GM21367 (cell line): ENCODE data around the gene CAND1.

Experiments used
- ATAC-seq: cut with Tn5 transposase; IDR thresholded peaks from one replicate; pipeline ENCODE4 v1.9.1; 2021; ENCODE audit not compliant: unreplicated experiment

The CAND1 gene

DNA sequence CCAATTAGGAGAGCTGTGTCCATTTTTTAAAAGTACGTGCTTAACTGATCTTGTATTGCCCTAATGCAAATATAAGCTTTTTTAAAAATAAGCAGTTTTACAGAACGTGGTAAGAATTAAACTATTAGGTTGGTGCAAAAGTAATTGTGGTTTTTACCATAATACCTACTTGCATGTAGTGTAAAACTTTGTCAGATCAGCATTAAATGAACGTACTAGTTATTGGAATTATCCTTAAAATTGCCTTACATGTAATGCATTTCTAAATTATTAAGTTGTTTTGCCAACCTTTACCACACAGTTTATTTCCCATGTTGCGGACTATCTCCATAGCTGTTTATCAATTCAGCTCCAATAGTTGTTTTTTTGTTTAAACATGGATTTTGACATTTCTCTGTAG is 10.9 kb downstream of the CAND1 start:
- no peak for ATAC-seq

- no peak for ATAC-seq
Measured at GRCh38 chr12:67280572-67280971, 11.4 kb downstream of the CAND1 start.

- no peak for ATAC-seq
Measured at GRCh38 chr12:67284561-67284960, 15.4 kb downstream of the CAND1 start.

- ATAC-seq = no peak
Measured at GRCh38 chr12:67286257-67286656, 17.1 kb downstream of the CAND1 start.

DNA sequence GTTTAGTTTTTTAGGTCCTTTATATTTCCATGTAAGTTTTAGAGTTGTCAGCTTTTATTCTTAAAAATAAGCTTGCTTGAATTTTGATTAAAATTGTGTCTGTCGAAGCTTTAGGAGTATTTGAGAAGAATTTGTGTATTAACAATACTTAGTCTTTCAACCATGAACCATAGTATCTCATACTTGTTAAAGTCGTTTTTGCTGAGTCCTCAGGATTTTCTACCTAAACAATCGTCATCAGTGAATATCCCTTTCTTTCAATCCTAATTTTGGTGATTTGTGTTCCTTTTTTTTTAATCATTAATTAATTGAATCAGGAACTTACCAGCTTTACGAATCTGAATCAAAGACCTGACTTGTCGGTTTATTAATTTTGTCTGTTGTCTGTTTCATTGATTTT is 18.2 kb downstream of the CAND1 start:
- ATAC-seq = no peak

GRCh38 chr12:67288561-67288960 is 19.4 kb downstream of the CAND1 start:
- ATAC-seq = no peak

GRCh38 chr12:67290378-67290777 is 21.2 kb downstream of the CAND1 start:
- ATAC-seq = no peak

DNA sequence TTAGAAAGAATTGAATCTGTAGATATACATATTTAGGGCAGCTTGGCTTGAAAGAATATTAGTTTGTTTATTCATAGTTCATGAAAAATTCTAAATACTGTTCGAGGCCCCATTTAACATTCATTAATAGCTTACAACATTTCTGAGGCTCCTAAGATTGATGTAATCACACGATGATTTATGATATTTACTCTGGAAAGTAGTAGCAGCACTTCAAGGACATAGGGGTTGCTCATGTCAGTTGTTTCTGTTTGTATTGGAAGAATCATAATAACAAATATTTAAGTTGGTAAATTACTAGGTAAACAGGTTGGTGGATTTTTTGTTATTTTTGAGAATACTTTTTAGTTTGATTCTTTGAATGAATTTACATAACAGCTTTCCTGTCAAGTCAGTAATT is 30.4 kb downstream of the CAND1 start:
- no peak for ATAC-seq

DNA sequence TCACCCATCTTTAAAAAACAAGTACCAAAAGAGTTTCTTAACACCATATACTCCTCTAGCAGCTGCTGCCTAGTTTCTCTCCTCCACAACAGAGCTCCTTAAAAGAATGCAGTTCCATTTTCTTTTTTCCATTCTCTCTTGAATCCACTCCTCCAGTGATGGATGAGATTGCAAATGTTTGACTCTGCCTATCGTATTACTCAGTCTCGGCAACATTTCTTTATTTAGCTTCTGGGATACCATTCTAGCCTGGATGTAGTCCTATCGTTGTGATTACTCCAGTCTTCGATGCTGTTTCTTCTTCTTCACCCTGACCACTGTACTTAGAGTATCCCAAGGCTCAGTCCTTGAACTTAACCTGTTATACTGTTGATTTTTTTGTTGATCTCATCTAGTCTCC is 30.8 kb downstream of the CAND1 start:
- ATAC-seq = no peak

GRCh38 chr12:67302162-67302561 is 33.0 kb downstream of the CAND1 start:
- ATAC-seq = no peak

DNA sequence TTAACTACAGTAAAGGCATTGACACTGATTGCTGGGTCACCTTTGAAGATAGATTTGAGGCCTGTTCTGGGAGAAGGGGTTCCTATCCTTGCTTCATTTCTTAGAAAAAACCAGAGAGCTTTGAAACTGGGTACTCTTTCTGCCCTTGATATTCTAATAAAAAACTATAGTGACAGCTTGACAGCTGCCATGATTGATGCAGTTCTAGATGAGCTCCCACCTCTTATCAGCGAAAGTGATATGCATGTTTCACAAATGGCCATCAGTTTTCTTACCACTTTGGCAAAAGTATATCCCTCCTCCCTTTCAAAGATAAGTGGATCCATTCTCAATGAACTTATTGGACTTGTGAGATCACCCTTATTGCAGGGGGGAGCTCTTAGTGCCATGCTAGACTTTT is 36.4 kb downstream of the CAND1 start:
- ATAC-seq = no peak

- ATAC-seq = no peak
Measured at GRCh38 chr12:67306712-67307111, 37.6 kb downstream of the CAND1 start.

GRCh38 chr12:67315661-67316060 is 46.5 kb downstream of the CAND1 start:
- no peak for ATAC-seq

DNA sequence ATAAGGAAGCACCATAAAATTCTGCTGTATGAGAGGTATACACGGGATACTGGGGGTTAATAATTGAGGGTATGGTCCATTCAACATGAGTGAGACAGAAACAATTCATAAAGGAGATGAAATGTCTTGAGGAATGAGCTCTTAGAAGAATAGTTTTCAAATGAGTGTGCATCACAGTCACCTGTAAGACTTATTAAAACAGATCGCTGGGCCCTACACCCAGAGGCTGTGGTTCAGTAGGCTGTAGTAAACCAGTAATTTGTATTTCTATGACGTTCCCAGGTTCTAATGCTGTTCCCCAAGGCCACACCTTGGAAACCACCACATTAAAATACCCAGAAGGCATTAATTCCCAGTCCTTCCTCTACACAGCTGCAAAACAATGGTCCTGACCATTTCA is 49.6 kb downstream of the CAND1 start:
- no peak for ATAC-seq

DNA sequence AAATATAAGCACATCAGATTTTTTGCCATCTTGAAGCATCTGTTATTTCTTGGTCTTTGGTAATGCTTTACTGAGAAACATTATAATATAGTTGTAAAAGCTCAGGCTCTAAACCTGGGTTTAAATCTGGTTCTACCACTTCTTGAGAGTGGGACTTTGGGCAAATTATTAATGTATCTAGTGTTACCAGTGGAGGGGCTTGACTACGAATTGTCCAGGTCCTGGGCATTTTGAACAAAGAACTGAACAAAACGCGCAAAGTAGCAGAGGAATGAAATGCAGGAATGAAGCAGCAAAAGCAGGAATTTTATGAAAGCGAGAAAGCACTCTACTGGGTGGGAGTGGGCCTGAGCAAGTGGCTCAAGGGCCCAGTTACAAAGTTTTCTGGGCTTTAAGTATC is 50.8 kb downstream of the CAND1 start:
- ATAC-seq = no peak

GRCh38 chr12:67320614-67321295 is 51.6 kb downstream of the CAND1 start:
- ATAC-seq = no peak

DNA sequence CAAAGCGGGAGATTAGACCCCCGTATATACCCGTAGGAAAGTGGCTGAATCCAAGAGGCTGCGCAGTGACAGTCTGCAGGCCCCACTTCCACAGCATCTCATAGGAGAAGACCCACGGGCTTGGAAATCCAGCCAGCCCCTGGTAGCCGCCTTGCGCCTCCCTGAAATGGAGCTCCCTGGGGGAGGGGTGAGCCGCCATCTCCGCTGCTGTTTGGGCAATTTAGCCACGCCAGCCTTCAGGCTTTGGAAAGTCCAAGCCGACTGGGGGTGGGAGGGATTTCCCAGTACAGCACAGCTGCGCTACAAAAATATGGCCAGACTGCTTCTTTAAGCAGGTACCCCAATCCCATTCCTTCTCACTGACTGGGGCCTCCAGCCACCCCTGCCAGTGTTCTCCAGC is 53.4 kb downstream of the CAND1 start:
- ATAC-seq = no peak

DNA sequence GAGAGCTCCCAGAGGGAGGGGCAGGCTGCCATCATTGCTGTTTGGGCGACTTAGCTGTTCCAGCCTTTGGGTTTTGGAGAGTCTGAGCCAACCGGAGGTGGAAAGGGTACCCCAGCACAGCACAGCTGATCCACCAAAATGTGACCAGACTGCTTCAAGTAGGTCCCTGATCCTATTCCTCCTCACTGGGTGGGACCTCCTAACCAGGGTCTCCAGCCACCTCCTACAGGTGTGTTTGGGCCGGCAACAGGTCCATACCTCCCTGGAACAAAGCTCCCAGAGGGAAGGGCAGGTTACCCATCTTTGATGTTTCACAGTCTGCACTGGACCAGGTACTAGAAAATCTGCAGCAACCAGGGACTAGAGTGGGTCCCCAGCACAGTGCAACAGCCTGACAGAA is 53.8 kb downstream of the CAND1 start:
- ATAC-seq = no peak

DNA sequence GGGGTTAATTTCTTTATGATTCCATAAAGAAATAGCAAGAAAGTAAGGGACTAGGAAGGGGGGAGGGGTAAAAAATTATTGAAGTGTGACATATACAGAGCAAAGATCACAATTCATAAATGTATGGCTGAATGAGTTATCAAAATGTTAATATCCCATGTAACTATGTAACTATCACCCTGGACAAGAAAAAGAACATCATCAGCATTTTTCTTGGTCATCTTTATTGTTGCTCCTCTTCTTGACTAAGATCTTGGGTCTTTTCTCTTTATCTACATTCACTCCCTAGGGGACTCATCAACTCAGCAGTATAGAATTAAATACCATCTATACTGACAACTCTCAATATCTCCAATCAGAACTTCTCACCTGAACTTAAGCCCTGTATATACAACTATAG is 57.5 kb downstream of the CAND1 start:
- no peak for ATAC-seq

DNA sequence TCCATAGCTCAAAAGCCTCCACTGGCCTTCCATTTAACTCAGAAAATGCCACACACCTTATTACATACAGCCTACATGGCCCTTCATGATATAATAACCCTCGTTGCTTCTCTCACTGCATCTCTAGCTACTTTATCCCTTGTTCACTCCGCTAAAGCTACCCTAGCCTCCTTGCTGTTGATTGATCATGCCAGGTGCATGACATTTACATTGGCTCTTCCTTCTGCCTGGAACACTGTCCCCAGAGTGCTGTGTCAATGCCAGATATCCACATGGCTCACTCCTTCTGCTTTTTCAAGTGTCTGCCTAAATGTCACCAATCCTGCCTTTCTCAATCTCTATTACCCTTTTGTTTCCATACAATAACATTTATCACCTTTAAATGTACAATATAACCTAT is 58.3 kb downstream of the CAND1 start:
- no peak for ATAC-seq

GRCh38 chr12:67331123-67331522 is 62.0 kb downstream of the CAND1 start:
- no peak for ATAC-seq

GRCh38 chr12:67331828-67332227 is 62.7 kb downstream of the CAND1 start:
- no peak for ATAC-seq

DNA sequence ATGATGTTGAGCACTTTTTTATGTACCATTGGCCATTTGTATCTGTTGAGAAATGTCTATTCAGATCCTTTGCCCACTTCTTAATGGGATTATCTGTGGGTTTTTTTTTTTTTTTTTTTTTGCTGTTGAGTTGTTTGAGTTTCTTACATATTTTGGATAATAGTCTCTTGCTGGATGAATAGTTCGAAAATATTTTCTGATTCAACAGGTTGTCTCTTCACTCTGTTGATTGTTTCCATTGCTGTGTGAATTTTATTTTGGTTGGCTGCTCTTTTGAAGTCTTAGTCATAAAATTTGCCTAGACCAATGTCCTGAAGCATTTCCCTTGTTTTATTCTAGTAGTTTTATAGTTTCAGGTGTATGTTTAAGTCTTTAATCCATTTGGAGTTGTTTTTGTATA is 64.5 kb downstream of the CAND1 start:
- ATAC-seq = no peak

GRCh38 chr12:67338426-67338825 is 69.3 kb downstream of the CAND1 start:
- ATAC-seq = no peak
